ENCODE results near the gene SGCA.

DNA sequence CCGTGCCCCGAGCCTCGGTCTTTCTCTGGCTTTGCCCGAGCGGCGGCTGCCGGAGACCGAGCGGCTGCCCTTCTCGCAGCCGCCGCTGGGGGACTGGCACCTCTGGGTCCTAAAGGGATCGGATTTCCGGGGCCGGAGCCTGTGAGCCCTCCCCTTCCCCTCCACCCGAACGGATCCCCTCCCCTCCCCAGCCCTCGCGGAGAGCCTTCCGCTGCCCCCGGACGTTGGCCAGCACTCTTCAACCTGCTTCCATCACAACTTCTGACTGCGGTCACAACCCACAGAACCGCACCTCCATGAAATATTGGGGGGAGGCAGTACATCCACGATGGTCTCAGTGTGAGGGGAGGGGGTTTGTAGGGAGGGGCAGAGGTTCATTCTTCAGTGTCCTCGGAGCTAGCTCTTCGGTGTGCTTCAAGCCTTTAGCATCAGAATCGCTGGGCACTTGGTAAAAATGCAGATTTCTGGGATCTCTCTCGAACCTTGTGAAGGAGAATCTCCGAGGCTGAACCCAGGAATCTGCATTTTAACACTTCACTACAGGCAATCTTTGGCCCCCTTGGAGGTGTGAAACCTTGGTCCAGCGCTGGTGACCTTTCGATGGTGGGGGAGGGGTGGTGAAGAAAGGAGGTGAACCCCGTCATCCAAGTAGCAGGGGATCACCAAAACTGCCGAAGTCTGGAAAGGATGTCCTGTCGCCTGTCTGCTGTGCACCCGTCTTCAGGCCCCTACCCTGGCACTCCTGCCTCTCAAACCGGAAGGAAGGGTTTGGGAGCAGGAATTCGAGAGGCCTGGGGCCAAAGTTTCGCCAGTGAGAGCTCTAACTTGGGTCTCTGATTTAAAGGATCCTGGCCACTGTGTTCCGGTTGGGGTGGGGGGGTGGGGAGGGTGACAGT, 14.5 kb upstream of the SGCA start:
- TF ChIP-seq HDAC6 (IDR thresholded peaks at IDR 0.05; ENCODE audit: low read depth, low read length) (no peak), TEAD4 (IDR thresholded peaks at IDR 0.05; ENCODE audit: low read depth, low read length) (no peak), SRF (IDR thresholded peaks at IDR 0.05; ENCODE audit: low read depth, low read length) (no peak), POU5F1 (IDR thresholded peaks at IDR 0.05; ENCODE audit: low read depth, low read length) (no peak), RAD21 (IDR thresholded peaks at IDR 0.05 in 1 of 2, conservative IDR thresholded peaks at IDR 0.05 in 1 of 2; ENCODE audit: low read depth in 2 of 2, low read length in 2 of 2) (peak in 1 of 2 experiments; percentile 6; a peak in 2 of 4 replicates), POLR2A (IDR thresholded peaks at IDR 0.05; ENCODE audit: control extremely low read depth in 1 of 2, low read depth in 2 of 2, low read length in 2 of 2) (no peak), SP1 (IDR thresholded peaks at IDR 0.05; ENCODE audit: low read depth, low read length) (peak; percentile 70; the same call in 1 of the 2 replicates), TAF7 (optimal IDR thresholded peaks at IDR 0.05; ENCODE audit: borderline replicate concordance, low read depth, low read length) (no peak), EGR1 (IDR thresholded peaks at IDR 0.05; ENCODE audit: borderline replicate concordance, low read depth, low read length) (peak; percentile 89), TBP (IDR thresholded peaks at IDR 0.05; ENCODE audit: low read depth, low read length) (no peak), PHF8 (conservative IDR thresholded peaks at IDR 0.05; ENCODE audit: low read depth, low read length) (no peak), POLR2AphosphoS5 (IDR thresholded peaks at IDR 0.05; ENCODE audit: low read depth, low read length) (no peak)
- TF ChIP-seq, protein P1, sequence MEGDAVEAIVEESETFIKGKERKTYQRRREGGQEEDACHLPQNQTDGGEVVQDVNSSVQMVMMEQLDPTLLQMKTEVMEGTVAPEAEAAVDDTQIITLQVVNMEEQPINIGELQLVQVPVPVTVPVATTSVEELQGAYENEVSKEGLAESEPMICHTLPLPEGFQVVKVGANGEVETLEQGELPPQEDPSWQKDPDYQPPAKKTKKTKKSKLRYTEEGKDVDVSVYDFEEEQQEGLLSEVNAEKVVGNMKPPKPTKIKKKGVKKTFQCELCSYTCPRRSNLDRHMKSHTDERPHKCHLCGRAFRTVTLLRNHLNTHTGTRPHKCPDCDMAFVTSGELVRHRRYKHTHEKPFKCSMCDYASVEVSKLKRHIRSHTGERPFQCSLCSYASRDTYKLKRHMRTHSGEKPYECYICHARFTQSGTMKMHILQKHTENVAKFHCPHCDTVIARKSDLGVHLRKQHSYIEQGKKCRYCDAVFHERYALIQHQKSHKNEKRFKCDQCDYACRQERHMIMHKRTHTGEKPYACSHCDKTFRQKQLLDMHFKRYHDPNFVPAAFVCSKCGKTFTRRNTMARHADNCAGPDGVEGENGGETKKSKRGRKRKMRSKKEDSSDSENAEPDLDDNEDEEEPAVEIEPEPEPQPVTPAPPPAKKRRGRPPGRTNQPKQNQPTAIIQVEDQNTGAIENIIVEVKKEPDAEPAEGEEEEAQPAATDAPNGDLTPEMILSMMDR (IDR thresholded peaks at IDR 0.05; ENCODE audit: control extremely low read depth in 1 of 3, insufficient read depth in 1 of 3, low read depth in 1 of 3, low read length in 3 of 3): peak; percentile 29 to 53 (median 32); a peak in 3 of 4 replicates
